ENCODE measurements around the gene HOMER1.

The HOMER1 gene

DNA sequence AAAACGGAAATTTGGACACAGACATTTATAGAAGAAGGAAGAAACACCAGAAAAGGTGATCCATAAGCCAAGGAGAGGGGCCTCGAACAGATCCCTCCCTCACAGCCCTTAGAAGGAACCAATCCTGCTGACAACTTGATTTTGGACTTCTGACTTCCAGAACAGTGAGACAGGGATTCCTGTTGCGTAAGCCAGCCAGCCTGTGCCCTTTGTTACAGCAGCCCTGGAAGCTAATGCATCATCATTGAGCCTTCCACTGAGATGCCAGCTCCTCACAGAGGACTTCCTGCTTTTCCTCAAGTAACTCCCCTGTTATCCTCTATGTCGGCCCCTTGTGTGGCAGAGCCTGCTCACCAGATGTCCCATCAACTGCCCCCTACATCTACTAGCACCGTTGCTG, 183.9 kb downstream of the HOMER1 start:
- no peak overlapping the region for H3K4me3 ChIP-seq (ENCODE audit: control insufficient read depth, low read depth, low read length)
- DNase-seq (ENCODE audit: low read depth): peak; percentile 38
- no peak for TF ChIP-seq CTCF (conservative IDR thresholded peaks at IDR 0.05; ENCODE audit: control insufficient read depth, insufficient read depth, low read depth, low read length)

- peak; percentile 7 for DNase-seq (ENCODE audit: low read depth)
- no peak overlapping the region for H3K4me3 ChIP-seq (ENCODE audit: control insufficient read depth, low read depth, low read length)
- TF ChIP-seq CTCF (conservative IDR thresholded peaks at IDR 0.05; ENCODE audit: control insufficient read depth, insufficient read depth, low read depth, low read length): no peak
Observed at GRCh38 chr5:79329453-79329852, 184.5 kb downstream of the HOMER1 start.
